SU-DHL-6 (cell line): Measurements from ENCODE around the gene ZNF729.
"Not testable (repeated sequence)": the region's sequence is repeated elsewhere in the genome, so short reads cannot be mapped to it uniquely, and the experiment has no call there.

Experiments
- H2AFZ ChIP-seq: fragments of 200-600 bp; sonication (generic); 2 replicates; pipeline ENCODE4 v1.6.1; 2014; ENCODE audit warnings: low read depth, mild to moderate bottlenecking, moderate library complexity, mixed read lengths, antibody characterized with exemption, low read length; ENCODE audit not compliant: severe bottlenecking
- H3F3A ChIP-seq: fragments of 200-600 bp; shearing (Covaris generic); 2 replicates; pipeline ENCODE4 v1.6.0; 2016; ENCODE audit warnings: antibody characterized with exemption, mild to moderate bottlenecking; ENCODE audit not compliant: insufficient read depth
- H3K27ac ChIP-seq: fragments of 200-600 bp; sonication (generic); 2 replicates; pipeline ENCODE4 v1.5.1; 2016; ENCODE audit warnings: low read depth, mild to moderate bottlenecking, low read length, moderate library complexity, mixed read lengths
- H3K27me3 ChIP-seq: fragments of 200-600 bp; sonication (generic), shearing (Covaris generic); 2 replicates; pipeline ENCODE4 v1.6.0; 2014; ENCODE audit warnings: mild to moderate bottlenecking, low read length
- H3K36me3 ChIP-seq: fragments of 200-600 bp; sonication (generic); 2 replicates; pipeline ENCODE4 v1.6.1; 2014; ENCODE audit warnings: mild to moderate bottlenecking, low read length, mixed read lengths
- H3K4me2 ChIP-seq: fragments of 300-600, 200-600 bp; shearing (Covaris generic), sonication (generic); 2 replicates; pipeline ENCODE4 v1.6.0; 2014; ENCODE audit warnings: low read length, low read depth, mild to moderate bottlenecking; ENCODE audit not compliant: poor library complexity, severe bottlenecking
- H3K4me3 ChIP-seq: fragments of 200-600 bp; sonication (generic); 2 replicates; pipeline ENCODE4 v1.5.1; 2014; ENCODE audit warnings: antibody characterized with exemption, low read length, mild to moderate bottlenecking, mixed read lengths; ENCODE audit not compliant: insufficient read depth, poor library complexity, severe bottlenecking
- H3K79me2 ChIP-seq: fragments of 200-600 bp; sonication (generic); 2 replicates; pipeline ENCODE4 v1.6.1; 2014; ENCODE audit warnings: mild to moderate bottlenecking, low read length, moderate library complexity; ENCODE audit not compliant: insufficient read depth
- H3K9ac ChIP-seq: fragments of 200-600 bp; sonication (generic); 2 replicates; pipeline ENCODE4 v1.7.0; 2014; ENCODE audit warnings: mild to moderate bottlenecking, low read length
- H3K9me2 ChIP-seq: fragments of 200-600 bp; sonication (generic); replicated peaks from 2 replicates; pipeline ENCODE4 v1.6.1; 2014; ENCODE audit warnings: low read length; ENCODE audit not compliant: insufficient read depth
- H3K9me3 ChIP-seq: fragments of 200-600 bp; sonication (generic); 2 replicates; pipeline ENCODE4 v1.6.1; 2014; ENCODE audit warnings: low read length, mixed read lengths; ENCODE audit not compliant: insufficient read depth
- H4K20me1 ChIP-seq: fragments of 200-600 bp; sonication (generic); 2 replicates; pipeline ENCODE4 v1.6.1; 2014; ENCODE audit warnings: low read depth, mild to moderate bottlenecking, antibody characterized with exemption, low read length, moderate library complexity, mixed read lengths
- EZH2phosphoT487 ChIP-seq: fragments of 200-600 bp; sonication (generic), shearing (Covaris generic); conservative IDR thresholded peaks from 2 replicates; pipeline ENCODE4 v1.6.1; 2018; ENCODE audit warnings: mild to moderate bottlenecking, antibody characterized with exemption, low read length, moderate library complexity, mixed read lengths
- TF ChIP-seq, protein P1 (sequence below): fragments of 200-600 bp; sonication (generic); IDR thresholded peaks from one replicate; pipeline ENCODE4 v1.5.1; 2017; ENCODE audit warnings: antibody characterized with exemption, mild to moderate bottlenecking, low read length, moderate library complexity; ENCODE audit not compliant: insufficient read depth, poor library complexity, severe bottlenecking

Gene ZNF729

DNA sequence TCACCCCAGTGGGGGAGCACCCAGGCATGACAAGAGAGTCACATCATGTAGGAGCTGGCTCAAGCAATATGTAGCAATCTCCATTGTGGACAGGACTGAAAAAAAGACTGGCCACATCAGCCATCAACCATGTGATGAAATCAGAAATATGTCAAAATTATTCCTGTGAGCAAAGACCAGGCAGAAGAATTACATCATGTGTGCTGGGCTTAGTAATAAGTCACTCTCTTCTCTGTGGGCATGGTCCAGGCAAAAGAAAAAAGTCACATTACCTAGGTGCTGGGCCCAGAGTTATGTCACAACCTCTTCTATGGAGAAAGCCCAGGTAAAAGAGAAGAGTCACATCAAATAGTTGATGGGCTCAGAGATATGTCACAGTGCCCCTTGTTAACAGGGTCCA is 28.3 kb upstream of the ZNF729 start:
- Histone ChIP-seq H2AFZ (no peak overlapping the region), H3K4me2 (no peak overlapping the region), H3K9ac (no peak overlapping the region), H4K20me1 (no peaks in the 10 kb centered on the region), H3F3A (no peaks in the 10 kb centered on the region), H3K36me3 (no peaks in the 10 kb centered on the region), H3K4me3 (no peak overlapping the region), H3K9me2 (no peaks in the 10 kb centered on the region), H3K79me2 (no peaks in the 10 kb centered on the region), H3K27ac (no peak overlapping the region), H3K27me3 (no peaks in the 10 kb centered on the region), H3K9me3 (no peaks in the 10 kb centered on the region; the same call in 1 of the 2 replicates)
- TF ChIP-seq, protein P1, sequence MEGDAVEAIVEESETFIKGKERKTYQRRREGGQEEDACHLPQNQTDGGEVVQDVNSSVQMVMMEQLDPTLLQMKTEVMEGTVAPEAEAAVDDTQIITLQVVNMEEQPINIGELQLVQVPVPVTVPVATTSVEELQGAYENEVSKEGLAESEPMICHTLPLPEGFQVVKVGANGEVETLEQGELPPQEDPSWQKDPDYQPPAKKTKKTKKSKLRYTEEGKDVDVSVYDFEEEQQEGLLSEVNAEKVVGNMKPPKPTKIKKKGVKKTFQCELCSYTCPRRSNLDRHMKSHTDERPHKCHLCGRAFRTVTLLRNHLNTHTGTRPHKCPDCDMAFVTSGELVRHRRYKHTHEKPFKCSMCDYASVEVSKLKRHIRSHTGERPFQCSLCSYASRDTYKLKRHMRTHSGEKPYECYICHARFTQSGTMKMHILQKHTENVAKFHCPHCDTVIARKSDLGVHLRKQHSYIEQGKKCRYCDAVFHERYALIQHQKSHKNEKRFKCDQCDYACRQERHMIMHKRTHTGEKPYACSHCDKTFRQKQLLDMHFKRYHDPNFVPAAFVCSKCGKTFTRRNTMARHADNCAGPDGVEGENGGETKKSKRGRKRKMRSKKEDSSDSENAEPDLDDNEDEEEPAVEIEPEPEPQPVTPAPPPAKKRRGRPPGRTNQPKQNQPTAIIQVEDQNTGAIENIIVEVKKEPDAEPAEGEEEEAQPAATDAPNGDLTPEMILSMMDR = no peak
- no peak for TF ChIP-seq EZH2phosphoT487

DNA sequence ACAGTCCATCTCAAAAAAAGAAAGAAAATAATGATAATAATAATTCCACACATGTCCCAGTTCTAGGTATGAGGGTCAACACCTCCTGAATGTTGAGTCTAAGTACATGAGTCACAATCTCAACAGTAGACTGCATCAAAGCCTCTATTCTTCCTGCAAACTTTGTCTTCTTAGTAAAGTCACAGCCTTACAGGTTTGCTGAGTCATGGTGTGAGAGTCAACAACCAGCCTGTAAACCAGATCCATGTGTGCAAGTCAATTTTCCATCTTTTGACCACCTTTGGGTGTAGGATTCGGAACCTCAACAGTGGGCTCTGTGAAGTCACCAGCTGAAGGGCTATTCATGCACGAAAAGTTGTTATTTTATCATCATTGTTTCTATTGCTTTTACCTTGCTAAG is 25.7 kb upstream of the ZNF729 start:
- Histone ChIP-seq H3K79me2 (no peaks in the 10 kb centered on the region), H3K9me3 (no peaks in the 10 kb centered on the region; the same call in 1 of the 2 replicates), H2AFZ (no peak overlapping the region), H3K9ac (no peak overlapping the region), H3K27me3 (no peaks in the 10 kb centered on the region), H3F3A (no peaks in the 10 kb centered on the region), H3K36me3 (no peaks in the 10 kb centered on the region), H3K4me3 (no peak overlapping the region), H3K9me2 (no peaks in the 10 kb centered on the region), H4K20me1 (no peaks in the 10 kb centered on the region), H3K27ac (no peak overlapping the region), H3K4me2 (no peak overlapping the region)
- no peak for TF ChIP-seq EZH2phosphoT487

DNA sequence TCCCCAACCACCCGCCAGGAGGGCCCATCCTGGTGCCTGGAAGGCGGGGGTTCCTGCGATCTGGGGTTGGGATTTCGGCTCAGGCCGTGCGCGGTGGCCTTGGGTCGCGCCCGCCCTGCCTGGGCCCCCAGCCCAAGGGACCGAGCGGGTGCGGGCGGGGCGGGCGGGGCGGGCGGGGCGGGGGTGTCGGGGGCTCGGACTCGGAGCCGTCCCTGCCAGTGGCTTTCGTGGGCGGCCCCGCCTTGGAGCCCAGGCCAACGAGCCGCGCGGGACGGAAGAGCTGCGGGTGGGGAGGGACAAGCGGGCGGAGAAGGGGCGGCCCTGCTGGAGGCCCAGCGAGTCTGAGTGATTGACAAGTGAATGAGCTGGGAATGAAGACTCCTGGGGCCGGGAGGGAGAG is 24.6 kb upstream of the ZNF729 start:
- no peaks in the 10 kb centered on the region for H4K20me1 ChIP-seq
- H3K79me2 ChIP-seq = no peaks in the 10 kb centered on the region
- no peak overlapping the region for H2AFZ ChIP-seq
- no peak overlapping the region for H3K4me3 ChIP-seq
- H3K4me2 ChIP-seq = no peak overlapping the region
- no peaks in the 10 kb centered on the region; the same call in 1 of the 2 replicates for H3K9me3 ChIP-seq
- H3K9ac ChIP-seq = no peak overlapping the region
- H3K27ac ChIP-seq = no peak overlapping the region
- H3K36me3 ChIP-seq = no peaks in the 10 kb centered on the region
- no peak for TF ChIP-seq EZH2phosphoT487
- TF ChIP-seq, protein P1 = no peak
- H3K9me2 ChIP-seq = no peaks in the 10 kb centered on the region
- H3F3A ChIP-seq = no peaks in the 10 kb centered on the region
- no peaks in the 10 kb centered on the region for H3K27me3 ChIP-seq

DNA sequence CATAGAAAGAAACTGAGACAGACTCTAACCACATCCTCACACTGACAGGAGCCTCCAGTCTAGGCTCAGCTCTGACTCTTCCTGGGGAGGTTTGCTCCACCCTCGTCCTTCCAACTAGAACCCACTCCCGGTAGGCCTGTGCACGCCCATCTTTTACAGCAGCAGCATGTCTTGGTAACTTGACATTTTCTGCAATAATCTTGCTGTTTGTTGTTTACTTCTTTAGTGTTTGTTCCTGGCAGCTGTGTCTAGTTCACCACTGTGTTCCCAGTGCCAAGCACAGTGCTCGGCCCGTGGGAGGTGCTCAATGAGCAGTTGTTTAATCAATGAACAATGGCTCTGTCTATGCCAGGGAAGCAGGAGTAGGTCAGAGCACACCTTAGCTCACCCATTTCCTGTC is 23.1 kb upstream of the ZNF729 start:
- H3K4me3 ChIP-seq = no peak overlapping the region
- no peaks in the 10 kb centered on the region for H3K9me2 ChIP-seq
- H2AFZ ChIP-seq = no peak overlapping the region
- H3K79me2 ChIP-seq = no peaks in the 10 kb centered on the region
- no peaks in the 10 kb centered on the region for H3K27me3 ChIP-seq
- no peaks in the 10 kb centered on the region for H4K20me1 ChIP-seq
- TF ChIP-seq, protein P1 = no peak
- TF ChIP-seq EZH2phosphoT487 = no peak
- H3K9ac ChIP-seq = no peak overlapping the region
- H3K4me2 ChIP-seq = no peak overlapping the region
- no peaks in the 10 kb centered on the region for H3F3A ChIP-seq
- H3K36me3 ChIP-seq = no peaks in the 10 kb centered on the region
- no peaks in the 10 kb centered on the region; the same call in 1 of the 2 replicates for H3K9me3 ChIP-seq
- no peak overlapping the region for H3K27ac ChIP-seq

DNA sequence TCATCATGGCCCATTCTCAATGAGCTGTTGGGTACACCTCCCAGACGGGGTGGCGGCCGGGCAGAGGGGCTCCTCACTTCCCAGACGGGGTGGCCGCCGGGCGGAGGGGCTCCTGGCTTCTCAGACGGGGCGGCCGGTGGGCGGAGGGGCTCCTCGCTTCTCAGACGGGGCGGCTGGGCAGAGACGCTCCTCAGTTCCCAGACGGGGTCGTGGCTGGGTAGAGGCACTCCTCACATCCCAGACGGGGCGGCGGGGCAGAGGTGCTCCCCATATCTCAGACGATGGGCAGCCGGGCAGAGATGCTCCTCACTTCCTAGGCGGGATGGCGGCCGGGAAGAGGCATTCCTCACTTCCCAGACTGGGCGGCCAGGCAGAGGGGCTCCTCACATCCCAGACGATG is 35.3 kb downstream of the ZNF729 start:
- not testable (repeated sequence) for H3K27me3 ChIP-seq, H3K36me3 ChIP-seq, H3K9ac ChIP-seq, H3K27ac ChIP-seq, H4K20me1 ChIP-seq, H3K9me2 ChIP-seq, H3K79me2 ChIP-seq, H2AFZ ChIP-seq, H3F3A ChIP-seq, H3K9me3 ChIP-seq, H3K4me3 ChIP-seq, H3K4me2 ChIP-seq
